Endothelial cell of umbilical vein (primary cell): ENCODE data around the gene ALOXE3. TPM values are rescaled to one million over a fixed set of nuclear protein-coding genes. Genes with fewer than 3 reads are reported as not detected.

Experiments
- BruUV-seq: library from RNA; stranded (reverse); fragments of 400-500 nt; replicated peaks from 2 replicates; lab custom pipeline; 2021; lab: Mats Ljungman, UMichigan
- CTCF ChIA-PET: fragments of 300-600, 350-600 bp; sonication (Branson Sonifier 250); formaldehyde crosslinking; loops from one replicate; lab custom pipeline; 2021; ENCODE audit warnings: antibody characterized with exemption, inconsistent platforms; lab: Charles Lee
- POLR2A ChIA-PET: fragments of 300-600, 350-600 bp; sonication (Branson Sonifier 250); formaldehyde crosslinking; loops from one replicate; lab custom pipeline; 2021; ENCODE audit warnings: antibody characterized with exemption, inconsistent platforms; lab: Charles Lee
- DNase-seq: peaks from one replicate; pipeline ENCODE4 v3.0.0-alpha.2; 2011; ENCODE audit warnings: low read depth, low spot score
- FAIRE-seq: peaks from 2 replicates; lab custom pipeline; 2011; peaks lifted over from hg19 to GRCh38; lab: Jason Lieb, UNC
- H2AFZ ChIP-seq: 2 replicates; pipeline ENCODE4 v1.6.0; 2012; ENCODE audit warnings: low read depth, low read length, control low read depth, inconsistent platforms
- H3K27ac ChIP-seq: 2 replicates; pipeline ENCODE4 v1.5.1; 2011; ENCODE audit warnings: low read depth, mild to moderate bottlenecking, control low read depth, low read length, moderate library complexity; ENCODE audit not compliant: insufficient read depth
- H3K27me3 ChIP-seq, 2 experiments: 2 replicates each; pipeline versions ENCODE4 v1.6.0 to v1.6.1; 2011; ENCODE audit warnings: low read length in 2 of 2, mixed read lengths in 1 of 2; ENCODE audit not compliant: control insufficient read depth in 2 of 2, insufficient read depth in 2 of 2
- H3K36me3 ChIP-seq, 2 experiments: 2 replicates in 1 of 2; 3 replicates in 1 of 2; pipeline ENCODE4 v1.5.1; 2011; ENCODE audit warnings: low read length in 2 of 2, mild to moderate bottlenecking in 1 of 2, moderate library complexity in 1 of 2; ENCODE audit not compliant: control insufficient read depth in 2 of 2, insufficient read depth in 2 of 2; ENCODE audit errors: extremely low read depth in 1 of 2
- H3K4me1 ChIP-seq: 3 replicates; pipeline ENCODE4 v1.5.1; 2011; ENCODE audit warnings: mild to moderate bottlenecking, low read length; ENCODE audit not compliant: control insufficient read depth, insufficient read depth; ENCODE audit errors: extremely low read depth
- H3K4me2 ChIP-seq: 2 replicates; pipeline ENCODE4 v1.6.1; 2011; ENCODE audit warnings: low read length, control low read depth, mixed read lengths; ENCODE audit not compliant: insufficient read depth
- H3K4me3 ChIP-seq, 3 experiments: fragments of 200-600 bp in 1 of 3; sonication (generic), shearing (Covaris generic) in 1 of 3; replicated peaks in 1 of 3; 2 replicates each; pipeline ENCODE4 v1.5.1; 2011 to 2016; ENCODE audit warnings: control low read depth in 3 of 3, low read length in 3 of 3, mild to moderate bottlenecking in 2 of 3, inconsistent platforms in 1 of 3, low read depth in 1 of 3, moderate library complexity in 1 of 3; ENCODE audit not compliant: insufficient read depth in 1 of 3
- H3K79me2 ChIP-seq: 2 replicates; pipeline ENCODE4 v1.6.0; 2012; ENCODE audit warnings: low read length, inconsistent platforms; ENCODE audit not compliant: control insufficient read depth, insufficient read depth
- H3K9ac ChIP-seq: replicated peaks from 2 replicates; pipeline ENCODE3; 2011; ENCODE audit warnings: low read length, control low read depth; ENCODE audit not compliant: insufficient read depth; ENCODE audit errors: extremely low read depth
- H3K9me1 ChIP-seq: replicated peaks from 3 replicates; pipeline ENCODE4 v1.6.0; 2011; ENCODE audit warnings: mild to moderate bottlenecking, low read length; ENCODE audit not compliant: control insufficient read depth, insufficient read depth; ENCODE audit errors: extremely low read depth
- H3K9me3 ChIP-seq: replicated peaks from 2 replicates; pipeline ENCODE4 v1.5.1; 2012; ENCODE audit warnings: low read length, inconsistent platforms; ENCODE audit not compliant: control insufficient read depth, insufficient read depth
- H4K20me1 ChIP-seq: replicated peaks from 2 replicates; pipeline ENCODE3; 2011; ENCODE audit warnings: mild to moderate bottlenecking, low read length; ENCODE audit not compliant: control insufficient read depth, insufficient read depth; ENCODE audit errors: extremely low read depth
- CTCF ChIP-seq, 2 donors: IDR thresholded peaks; 1 replicate in 1 of 2; 2 replicates in 1 of 2; pipeline ENCODE4 v1.5.1; 2011; ENCODE audit warnings: low read length in 2 of 2, mild to moderate bottlenecking in 2 of 2, moderate library complexity in 2 of 2, control low read depth in 1 of 2, inconsistent platforms in 1 of 2, low read depth in 1 of 2; ENCODE audit not compliant: insufficient read depth in 1 of 2; ENCODE audit errors: extremely low read depth in 1 of 2
- EZH2 ChIP-seq: IDR thresholded peaks from 2 replicates; pipeline ENCODE4 v1.6.1; 2012; ENCODE audit warnings: borderline replicate concordance, low read depth, mild to moderate bottlenecking, moderate library complexity, low read length, inconsistent platforms; ENCODE audit not compliant: severe bottlenecking
- FOS ChIP-seq: IDR thresholded peaks from 2 replicates; pipeline ENCODE4 v1.6.1; 2011; ENCODE audit warnings: mild to moderate bottlenecking, low read length, moderate library complexity, borderline replicate concordance; ENCODE audit not compliant: insufficient read depth
- GATA2 ChIP-seq: IDR thresholded peaks from 2 replicates; pipeline ENCODE4 v1.7.0; 2011; ENCODE audit warnings: low read depth, mild to moderate bottlenecking, moderate library complexity, mixed read lengths, low read length; ENCODE audit not compliant: insufficient read length, insufficient read depth
- JUN ChIP-seq: IDR thresholded peaks from 2 replicates; pipeline ENCODE4 v1.6.1; 2011; ENCODE audit warnings: borderline replicate concordance, low read depth; ENCODE audit not compliant: insufficient read length, insufficient read depth
- MAX ChIP-seq: IDR thresholded peaks from 2 replicates; pipeline ENCODE4 v1.6.1; 2011; ENCODE audit not compliant: insufficient read depth, insufficient read length
- MYC ChIP-seq: IDR thresholded peaks from one replicate; pipeline ENCODE4 v1.6.1; 2011; ENCODE audit warnings: mild to moderate bottlenecking, low read depth, low read length
- POLR2A ChIP-seq: IDR thresholded peaks from 2 replicates; pipeline ENCODE4 v1.6.1; 2012; ENCODE audit warnings: low read depth, mild to moderate bottlenecking, control low read depth, low read length
- POLR2AphosphoS5 ChIP-seq: IDR thresholded peaks from 2 replicates; pipeline ENCODE4 v1.6.1; 2012; ENCODE audit warnings: low read depth, mild to moderate bottlenecking, control low read depth, low read length, moderate library complexity; ENCODE audit not compliant: insufficient read depth
- dilution Hi-C: fragments of 300-500 bp; cut with MboI; formaldehyde crosslinking; loops from one replicate; pipeline ENCODE4 v1.15.0; 2019; ENCODE audit warnings: low sequenced_read_pairs; ENCODE audit not compliant: extremely low pct_ligation_motif_present
- intact Hi-C: fragments of 100-400 bp; cut with micrococcal nuclease; formaldehyde crosslinking; loops from one replicate; pipeline ENCODE4 v1.10.0; 2022
- polyA plus RNA-seq, 4 experiments: library from polyadenylated mRNA; depleted of rRNA in 3 of 4; stranded (reverse) in 3 of 4; unstranded in 1 of 4; fragments of >200 nt; gene quantifications; 2 replicates each; pipeline versions ENCODE4 v1.2.1 to v1.2.3, GENCODE V29; 2011 to 2012; ENCODE audit warnings: missing spikeins in 1 of 4
- total RNA-seq: library from RNA; stranded (reverse); gene quantifications from 2 replicates; pipeline ENCODE4 v1.2.3, GENCODE V29; 2021

ALOXE3 gene
- total and polyA plus RNA-seq, 2 donors (not counting 3 experiments of a cell fraction or from before 2014, with no cell fraction given) = 0.01 TPM; not detected in 1

GRCh38 chr17:8046929-8047768, 71.2 kb downstream of the ALOXE3 start:
- peaks cover 0 to 3% of the 10 kb centered on the region in 2 experiments for H3K27me3 ChIP-seq
- H3K4me2 ChIP-seq = no peak overlapping the region
- no peak for TF ChIP-seq POLR2AphosphoS5
- TF ChIP-seq JUN = no peak
- TF ChIP-seq EZH2 = no peak
- TF ChIP-seq FOS = no peak
- no peak for TF ChIP-seq CTCF (IDR thresholded peaks at IDR 0.05; ENCODE audit: extremely low read depth in 1 of 2, insufficient read depth in 1 of 2, low read depth in 1 of 2, low read length in 2 of 2)
- TF ChIP-seq POLR2A = no peak
- TF ChIP-seq MAX = no peak
- TF ChIP-seq MYC = no peak
- no peak for TF ChIP-seq GATA2
- dilution Hi-C loops (no loop called here), intact Hi-C loops (no loop called here)
- no peak for DNase-seq
- POLR2A ChIA-PET = no interaction called here
- H3K9me3 ChIP-seq = no peaks in the 10 kb centered on the region
- no TSS peak for BruUV-seq
- H3K9ac ChIP-seq = no peak overlapping the region
- no peaks in the 10 kb centered on the region for H4K20me1 ChIP-seq
- CTCF ChIA-PET = interaction anchor here (1.0 to 2.4 kb wide), 4 partner anchors 11 to 57 kb away, joined by 5 to 8 read pairs (median 6); no protein-coding TSS in a partner anchor
- no peak overlapping the region for H2AFZ ChIP-seq
- H3K36me3 ChIP-seq = no peaks in the 10 kb centered on the region
- no peaks in the 10 kb centered on the region for H3K9me1 ChIP-seq
- H3K4me1 ChIP-seq = no peaks in the 10 kb centered on the region
- H3K79me2 ChIP-seq = no peaks in the 10 kb centered on the region
- FAIRE-seq = no peak
- no peak overlapping the region for H3K27ac ChIP-seq
- no peak overlapping the region for H3K4me3 ChIP-seq
